ENCODE results near the gene TAOK1. TPM values are rescaled to one million over a fixed set of nuclear protein-coding genes. Genes with fewer than 3 reads are reported as not detected.

Gene TAOK1
- total RNA-seq, 2 experiments from 2014 or later, result 21.8 to 21.9 TPM

DNA sequence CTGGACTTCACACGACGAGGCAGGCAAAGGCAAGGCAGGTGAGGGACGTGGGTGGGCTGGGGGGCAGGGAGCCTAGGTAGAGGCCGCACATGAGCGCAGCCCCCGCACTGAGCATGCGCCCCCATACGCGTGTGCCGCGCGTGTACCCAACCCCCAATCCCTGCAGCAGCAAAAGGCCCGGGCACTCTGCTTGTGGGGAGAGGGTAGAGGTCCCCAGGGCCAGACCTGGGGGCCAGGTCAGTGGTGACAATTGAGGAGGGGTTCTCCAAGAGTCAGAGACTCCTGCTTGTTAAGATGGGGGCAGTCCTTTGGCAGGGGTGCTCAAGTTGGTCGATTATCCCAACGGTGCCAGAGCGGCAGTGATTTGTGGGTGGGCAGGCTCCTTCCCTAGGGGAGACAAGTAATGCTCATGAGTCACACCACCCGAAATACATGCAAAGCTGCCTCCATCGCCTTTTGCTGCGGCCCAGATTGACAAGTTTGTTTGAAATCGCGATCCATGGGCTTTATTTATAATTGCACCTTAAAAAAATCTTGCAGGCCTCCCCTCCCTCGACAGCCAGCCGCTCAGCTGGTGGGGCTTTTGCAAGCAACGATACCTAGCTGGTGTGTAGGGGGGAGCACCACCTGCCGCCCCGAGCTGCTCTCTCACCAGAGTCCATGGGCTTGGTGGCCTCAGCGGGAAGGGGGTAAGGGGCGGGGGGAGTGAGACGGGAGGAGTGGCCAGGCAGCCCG lies 200.4 kb downstream of the TAOK1 start:
- peaks cover 64% of the 10 kb centered on the region for H3K4me1 Mint-ChIP-seq (ENCODE audit: low read depth)
- intact Hi-C loops (cut with micrococcal nuclease), result loop anchor here (1.0 to 5.0 kb wide), 5 partner anchors 10 to 443 kb away; partner anchors contain the start of genes NUFIP2 and TP53I13
- CTCF ChIA-PET, result interaction anchor here (0.7 to 4.8 kb wide), 7 partner anchors 12 to 503 kb away, joined by 3 to 91 read pairs (median 14); partner anchors contain the start of gene TP53I13
- DNase-seq, result peak; percentile 34
- peak overlapping the region; percentile 88 for H3K27ac Mint-ChIP-seq
- H3K36me3 Mint-ChIP-seq (ENCODE audit: low read depth), result peaks cover 2% of the 10 kb centered on the region
- peak overlapping the region; percentile 83 for H3K4me3 Mint-ChIP-seq
- no peaks in the 10 kb centered on the region for H3K9me3 Mint-ChIP-seq
- H3K27me3 Mint-ChIP-seq (ENCODE audit: low read depth), result no peaks in the 10 kb centered on the region

DNA sequence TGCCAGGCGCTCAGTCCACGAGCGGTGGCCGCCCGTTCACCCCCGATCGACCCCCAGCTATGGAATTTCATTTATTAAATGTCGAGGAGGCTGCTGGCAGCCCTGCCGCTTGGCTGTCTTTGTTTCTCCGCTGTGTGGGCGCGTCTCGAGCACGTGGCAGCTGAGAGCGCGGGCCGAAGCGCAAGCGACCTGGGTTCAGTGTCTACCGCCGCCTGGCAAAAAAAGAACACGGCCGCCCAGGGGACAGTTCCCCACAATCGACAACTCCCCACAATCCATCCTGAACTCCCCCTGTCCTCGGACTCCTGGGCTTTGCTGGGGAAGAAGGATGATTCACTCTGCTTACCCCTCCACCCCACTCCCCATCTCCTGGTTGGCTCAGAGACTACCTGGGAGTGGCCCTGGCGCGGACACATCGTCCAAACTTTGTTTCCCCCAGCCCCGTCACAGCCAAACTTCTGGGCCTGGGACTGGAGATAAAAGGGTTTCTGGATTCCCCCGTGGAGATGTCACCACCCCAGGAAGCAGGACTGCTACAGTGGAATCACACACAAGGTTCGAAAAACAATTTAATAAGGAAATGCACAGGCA lies 201.1 kb downstream of the TAOK1 start:
- DNase-seq, result peak; percentile 63
- intact Hi-C loops (cut with micrococcal nuclease), result loop anchor here (1.0 to 5.0 kb wide), 5 partner anchors 11 to 444 kb away; partner anchors contain the start of genes NUFIP2 and TP53I13
- H3K4me1 Mint-ChIP-seq (ENCODE audit: low read depth), result peaks cover 59% of the 10 kb centered on the region
- peak overlapping the region; percentile 13 for H3K27ac Mint-ChIP-seq
- CTCF ChIA-PET, result interaction anchor here (0.6 to 4.8 kb wide), 13 partner anchors 12 to 502 kb away, joined by 3 to 91 read pairs (median 6); partner anchors contain the start of genes ABHD15 and TP53I13
- peak overlapping the region; percentile 83 for H3K4me3 Mint-ChIP-seq
- H3K27me3 Mint-ChIP-seq (ENCODE audit: low read depth), result no peaks in the 10 kb centered on the region
- peaks cover 2% of the 10 kb centered on the region for H3K36me3 Mint-ChIP-seq (ENCODE audit: low read depth)
- no peaks in the 10 kb centered on the region for H3K9me3 Mint-ChIP-seq

DNA sequence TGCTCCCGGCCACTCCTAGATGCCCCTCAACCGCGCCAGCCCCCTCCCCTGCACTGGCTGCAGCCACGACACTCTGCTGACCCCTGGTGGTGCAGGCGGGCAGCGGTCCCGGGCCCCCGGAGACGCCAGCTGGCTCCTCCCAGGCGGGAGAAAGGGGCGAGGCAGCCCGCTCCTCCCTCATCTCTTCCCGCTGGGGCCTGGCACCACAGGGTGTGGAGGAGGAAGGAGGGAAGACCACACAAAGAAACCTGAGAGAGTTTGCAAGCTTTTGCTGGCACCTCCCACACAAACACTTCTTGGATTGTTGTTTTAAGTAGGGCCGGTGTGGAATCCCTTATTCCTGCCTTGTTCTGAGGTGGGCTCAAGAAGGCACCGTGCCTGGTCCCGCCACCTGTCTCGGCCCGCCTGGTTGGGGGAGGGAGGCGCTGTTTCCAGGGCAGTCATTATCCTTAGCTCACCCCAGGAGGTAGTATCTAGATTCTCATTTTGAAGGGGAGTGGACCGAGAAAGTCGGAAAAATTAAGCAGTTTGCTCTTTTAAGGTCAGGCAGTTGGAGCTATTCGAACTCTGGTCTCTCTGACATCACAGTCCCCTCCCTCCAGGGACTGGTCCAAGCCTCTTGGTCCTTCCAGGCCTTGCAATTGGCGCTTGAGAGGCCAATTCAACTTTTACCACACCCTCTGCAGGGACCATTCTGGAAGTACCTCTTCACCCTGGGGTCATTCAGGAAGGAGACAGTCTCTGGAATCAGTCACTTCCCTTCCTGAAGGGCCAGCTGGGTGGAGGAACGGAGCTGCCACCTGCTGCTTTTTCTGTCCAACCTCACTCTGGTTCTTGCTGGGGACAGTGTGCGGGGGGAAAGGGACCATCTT lies 201.8 kb downstream of the TAOK1 start:
- peaks cover 2% of the 10 kb centered on the region for H3K36me3 Mint-ChIP-seq (ENCODE audit: low read depth)
- no peaks in the 10 kb centered on the region for H3K9me3 Mint-ChIP-seq
- peak; percentile 87 for DNase-seq
- intact Hi-C loops (cut with micrococcal nuclease), result loop anchor here (1.0 to 5.0 kb wide), 5 partner anchors 12 to 445 kb away; partner anchors contain the start of genes NUFIP2 and TP53I13
- H3K27me3 Mint-ChIP-seq (ENCODE audit: low read depth), result no peaks in the 10 kb centered on the region
- peak overlapping the region; percentile 83 for H3K4me3 Mint-ChIP-seq
- H3K27ac Mint-ChIP-seq, result peak overlapping the region; percentile 13
- CTCF ChIA-PET, result interaction anchor here (0.6 to 4.8 kb wide), 14 partner anchors 13 to 443 kb away, joined by 3 to 91 read pairs (median 4); partner anchors contain the start of genes ABHD15 and TP53I13
- peaks cover 52% of the 10 kb centered on the region for H3K4me1 Mint-ChIP-seq (ENCODE audit: low read depth)

DNA sequence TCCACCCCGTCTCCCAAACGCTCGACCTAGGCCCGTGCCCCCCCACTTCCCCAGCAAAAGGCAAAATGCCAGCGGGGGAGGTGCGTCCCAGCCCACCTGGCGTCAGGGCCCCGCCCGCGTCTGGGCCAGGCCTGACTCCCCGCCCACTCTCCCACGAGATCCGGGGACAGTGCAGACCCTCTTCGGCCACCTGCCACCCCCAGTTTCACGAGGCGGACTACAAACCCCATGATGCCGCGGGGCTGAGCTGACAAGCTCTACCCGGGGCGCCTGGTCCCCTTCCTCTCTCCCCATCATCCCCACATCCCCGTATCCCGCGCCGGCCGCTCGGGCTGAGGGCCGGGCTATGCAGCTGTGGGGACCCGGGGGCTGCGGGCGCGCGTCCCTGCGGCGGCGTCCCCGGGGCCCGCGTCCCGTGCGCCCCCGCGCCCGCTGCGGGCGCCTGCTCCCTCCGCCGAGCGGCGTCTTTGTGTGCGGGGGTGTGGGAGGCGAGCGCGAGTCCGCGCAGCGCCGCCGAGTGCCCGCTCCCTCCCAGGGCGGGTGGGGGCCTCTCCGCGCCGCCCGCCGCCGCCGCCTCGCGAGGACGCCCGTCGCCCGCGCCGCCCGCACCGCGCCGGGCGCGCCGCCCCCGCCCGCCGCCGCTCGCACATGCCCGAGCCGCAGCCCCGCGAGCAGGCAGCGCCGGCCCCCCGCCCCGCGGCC lies 202.8 kb downstream of the TAOK1 start, which contains the start of gene ANKRD13B:
Gene ANKRD13B (plus strand): TSS at position 283 of the 702 bp plus-strand sequence. CDS start 490 bp downstream, outside the sequence.
- Mint-ChIP-seq H3K36me3 (ENCODE audit: low read depth) (peaks cover 2% of the 10 kb centered on the region), H3K9me3 (no peaks in the 10 kb centered on the region), H3K4me3 (peak within 1 kb of the TSS; percentile 83), H3K27me3 (ENCODE audit: low read depth) (no peaks in the 10 kb centered on the region), H3K27ac (no peak within 1 kb of the TSS), H3K4me1 (ENCODE audit: low read depth) (peaks cover 42% of the 10 kb centered on the region)
- peak; percentile 49 for DNase-seq
- intact Hi-C loops (cut with micrococcal nuclease), result loop anchor here (5.0 kb wide), 2 partner anchors 301 to 446 kb away; partner anchors contain the start of gene NUFIP2
- CTCF ChIA-PET, result interaction anchor here (1.1 to 4.8 kb wide), 9 partner anchors 14 to 444 kb away, joined by 3 to 91 read pairs (median 14); partner anchors contain the start of gene TP53I13

- H3K27ac Mint-ChIP-seq, result no peak overlapping the region
- intact Hi-C loops (cut with micrococcal nuclease), result loop anchor here (1.0 to 5.0 kb wide), 3 partner anchors 224 to 447 kb away; partner anchors contain the start of gene NUFIP2
Observed at GRCh38 chr17:29593591-29594518, 203.7 kb downstream of the TAOK1 start.

GRCh38 chr17:29594519-29595090 lies 204.4 kb downstream of the TAOK1 start:
- Mint-ChIP-seq H3K4me3 (peak overlapping the region; percentile 73), H3K9me3 (no peaks in the 10 kb centered on the region), H3K36me3 (ENCODE audit: low read depth) (no peaks in the 10 kb centered on the region), H3K27me3 (ENCODE audit: low read depth) (no peaks in the 10 kb centered on the region), H3K4me1 (ENCODE audit: low read depth) (peaks cover 39% of the 10 kb centered on the region), H3K27ac (no peak overlapping the region)
- CTCF ChIA-PET, result interaction anchor here (0.6 to 4.8 kb wide), 4 partner anchors 11 to 510 kb away, joined by 3 to 91 read pairs (median 30); no protein-coding TSS in a partner anchor
- DNase-seq, result no peak
- intact Hi-C loops (cut with micrococcal nuclease), result loop anchor here (1.0 to 5.0 kb wide), 3 partner anchors 224 to 447 kb away; partner anchors contain the start of gene NUFIP2

More at GRCh38 chr17:29593591-29594518, 203.7 kb downstream of the TAOK1 start:
- H3K9me3 Mint-ChIP-seq, result no peaks in the 10 kb centered on the region
- no peaks in the 10 kb centered on the region for H3K36me3 Mint-ChIP-seq (ENCODE audit: low read depth)
- H3K4me1 Mint-ChIP-seq (ENCODE audit: low read depth), result peaks cover 39% of the 10 kb centered on the region
- H3K4me3 Mint-ChIP-seq, result peak overlapping the region; percentile 73
- no peaks in the 10 kb centered on the region for H3K27me3 Mint-ChIP-seq (ENCODE audit: low read depth)
- CTCF ChIA-PET, result interaction anchor here (0.6 to 4.8 kb wide), 7 partner anchors 11 to 223 kb away, joined by 3 to 91 read pairs (median 14); no protein-coding TSS in a partner anchor
- DNase-seq, result peak; percentile 61

DNA sequence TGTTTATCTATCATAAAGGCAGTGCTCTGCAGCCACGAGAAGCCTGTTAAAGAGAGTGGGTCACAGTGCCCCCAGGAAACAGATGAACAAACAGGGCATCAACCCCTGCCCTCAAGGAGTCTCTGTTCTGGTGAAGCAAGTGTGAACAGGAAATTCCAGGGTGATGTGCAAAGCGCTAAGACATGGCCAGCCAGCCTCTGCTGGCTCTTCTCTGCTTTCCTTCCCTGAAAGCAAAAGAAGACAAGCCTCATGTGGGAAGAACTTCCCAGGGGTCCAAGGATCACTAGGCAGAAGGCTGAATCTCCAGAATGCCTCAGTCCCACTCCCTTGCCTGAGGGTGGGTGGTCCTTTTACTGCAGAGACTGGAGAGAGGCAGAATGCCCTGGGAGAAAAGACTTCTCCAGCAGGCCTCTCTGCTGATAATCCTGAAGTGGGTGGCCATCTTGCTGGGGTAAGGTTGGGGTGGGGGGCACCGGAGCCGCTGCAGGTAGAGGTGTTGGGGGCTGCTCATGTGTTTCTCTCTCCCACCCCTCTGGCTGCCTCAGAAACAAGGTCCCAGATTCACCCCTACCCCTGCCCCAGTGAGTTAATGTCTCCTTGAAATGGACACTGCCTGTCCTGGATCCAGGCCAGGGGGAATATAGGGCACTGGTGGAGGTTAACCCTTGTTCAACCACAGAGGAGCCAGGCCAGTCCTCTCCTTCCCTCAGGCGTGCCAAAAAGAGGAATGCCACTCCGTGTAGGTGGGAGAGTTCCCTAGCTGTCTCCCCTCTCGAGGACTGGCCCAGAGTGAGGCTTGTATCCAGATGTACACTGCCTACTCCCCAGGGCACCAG lies 205.2 kb downstream of the TAOK1 start:
- Mint-ChIP-seq H3K4me1 (ENCODE audit: low read depth) (peaks cover 34% of the 10 kb centered on the region), H3K9me3 (no peaks in the 10 kb centered on the region), H3K27ac (no peak overlapping the region), H3K27me3 (ENCODE audit: low read depth) (no peaks in the 10 kb centered on the region), H3K4me3 (peak overlapping the region; percentile 73), H3K36me3 (ENCODE audit: low read depth) (no peaks in the 10 kb centered on the region)
- intact Hi-C loops (cut with micrococcal nuclease), result no loop called here
- CTCF ChIA-PET, result interaction anchor here (0.6 to 4.8 kb wide), 4 partner anchors 10 to 509 kb away, joined by 3 to 91 read pairs (median 4); no protein-coding TSS in a partner anchor
- no peak for DNase-seq

GRCh38 chr17:29595943-29596774 lies 206.0 kb downstream of the TAOK1 start:
- H3K27me3 Mint-ChIP-seq (ENCODE audit: low read depth), result no peaks in the 10 kb centered on the region
- H3K27ac Mint-ChIP-seq, result no peak overlapping the region
- CTCF ChIA-PET, result interaction anchor here (0.8 to 2.3 kb wide), 3 partner anchors 15 to 21 kb away, joined by 4 to 9 read pairs (median 5); no protein-coding TSS in a partner anchor
- no peak overlapping the region for H3K4me3 Mint-ChIP-seq
- H3K36me3 Mint-ChIP-seq (ENCODE audit: low read depth), result no peaks in the 10 kb centered on the region
- DNase-seq, result no peak
- peaks cover 25% of the 10 kb centered on the region for H3K4me1 Mint-ChIP-seq (ENCODE audit: low read depth)
- H3K9me3 Mint-ChIP-seq, result no peaks in the 10 kb centered on the region
- intact Hi-C loops (cut with micrococcal nuclease), result no loop called here

DNA sequence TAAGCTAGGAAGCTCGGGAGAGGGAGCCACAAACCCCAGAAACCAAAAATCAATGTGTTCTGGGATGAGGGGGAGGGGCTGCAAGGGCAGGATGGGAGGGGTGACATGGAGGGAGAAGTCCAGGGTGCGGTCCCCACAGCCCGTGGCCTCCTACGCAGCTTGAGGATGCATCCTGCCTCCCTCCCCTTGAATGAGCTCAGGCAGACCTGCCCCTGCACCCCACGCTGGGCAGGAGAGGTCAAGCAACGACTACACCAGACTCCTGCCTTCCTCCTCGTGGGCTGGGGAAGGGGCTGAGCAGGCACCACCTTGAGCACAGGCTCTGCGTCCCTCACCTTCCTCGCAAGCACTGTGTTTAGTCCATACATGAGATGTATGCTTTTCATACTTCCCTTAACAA lies 206.6 kb downstream of the TAOK1 start:
- Mint-ChIP-seq H3K9me3 (no peaks in the 10 kb centered on the region), H3K27me3 (ENCODE audit: low read depth) (no peaks in the 10 kb centered on the region), H3K27ac (no peak overlapping the region), H3K36me3 (ENCODE audit: low read depth) (no peaks in the 10 kb centered on the region), H3K4me1 (ENCODE audit: low read depth) (peaks cover 19% of the 10 kb centered on the region), H3K4me3 (no peak overlapping the region)
- intact Hi-C loops (cut with micrococcal nuclease), result no loop called here
- CTCF ChIA-PET, result interaction anchor here (1.0 to 2.3 kb wide), 2 partner anchors 16 to 20 kb away, joined by 5 to 9 read pairs; no protein-coding TSS in a partner anchor
- no peak for DNase-seq
